GM18505 (cell line): ENCODE data around the gene USP46.

Source experiments
- ATAC-seq: cut with Tn5 transposase; IDR thresholded peaks from one replicate; pipeline ENCODE4 v1.9.1; 2021; ENCODE audit not compliant: unreplicated experiment
- POLR2A ChIP-seq: IDR thresholded peaks from 4 replicates; pipeline ENCODE4 v1.6.1; 2011; ENCODE audit warnings: borderline replicate concordance; ENCODE audit not compliant: insufficient read depth, insufficient read length; ENCODE audit errors: extremely low read depth

Gene USP46

DNA sequence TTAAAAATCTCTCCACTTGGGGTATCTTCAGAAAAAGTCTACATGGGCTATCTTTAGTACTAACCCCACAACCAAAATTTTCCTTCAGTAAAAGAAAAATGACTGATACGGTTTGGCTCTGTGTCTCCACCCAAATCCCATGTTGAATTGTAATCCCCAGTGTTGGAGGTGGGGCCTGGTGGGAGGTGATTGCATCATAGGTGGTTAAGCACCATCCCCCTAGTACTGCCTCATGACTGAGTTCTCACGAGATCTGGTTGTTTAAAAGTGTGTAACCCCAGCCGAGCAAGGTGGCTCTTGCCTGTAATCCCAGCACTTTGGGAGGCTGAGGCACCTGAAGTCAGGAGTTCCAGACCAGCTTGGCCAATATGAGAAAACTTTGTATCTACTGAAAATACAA, 66.8 kb downstream of the USP46 start:
- ATAC-seq, result no peak

GRCh38 chr4:52588771-52589591, 70.1 kb downstream of the USP46 start:
- TF ChIP-seq POLR2A, result no peak
- ATAC-seq, result no peak

More for the DNA sequence above, 66.8 kb downstream of the USP46 start:
- no peak for TF ChIP-seq POLR2A

DNA sequence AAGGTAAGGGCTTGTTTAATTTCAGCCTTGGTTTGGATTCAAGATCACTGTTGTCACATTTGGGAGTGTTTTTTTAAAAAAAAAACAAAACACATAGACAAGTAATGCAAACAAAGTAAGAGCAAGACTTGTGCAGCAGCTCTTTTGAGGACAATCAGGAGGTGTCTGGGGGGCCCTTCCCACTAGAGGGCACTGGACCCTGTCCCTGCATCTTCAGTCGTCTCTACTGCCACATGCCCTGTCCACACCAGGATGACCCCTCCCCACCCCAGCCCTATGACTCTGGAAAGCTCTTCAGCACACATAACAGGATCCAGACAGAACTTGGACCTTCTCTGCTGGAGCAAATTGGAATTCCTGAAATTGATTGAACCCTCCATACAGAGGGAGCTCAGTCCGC, 71.0 kb downstream of the USP46 start:
- no peak for TF ChIP-seq POLR2A
- peak; percentile 62 for ATAC-seq

DNA sequence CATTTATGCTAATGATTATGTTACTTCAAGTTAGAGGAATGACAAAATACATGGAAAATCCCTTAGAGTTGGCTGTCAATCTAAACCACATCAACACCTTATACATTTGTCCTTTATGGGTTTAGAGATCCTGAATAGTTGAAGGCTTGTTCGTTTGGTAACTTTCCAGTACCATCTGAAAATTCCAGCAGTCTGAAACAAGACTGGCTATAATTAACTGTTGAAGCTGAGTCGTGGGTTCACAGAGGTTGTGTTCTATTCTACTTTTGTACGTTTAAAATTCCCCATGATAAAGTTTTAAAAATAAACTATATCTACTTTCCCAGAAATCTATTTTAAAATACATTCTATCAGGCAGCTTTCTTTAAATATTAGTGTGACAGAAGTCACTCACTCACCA, 73.0 kb downstream of the USP46 start:
- no peak for ATAC-seq
- no peak for TF ChIP-seq POLR2A

DNA sequence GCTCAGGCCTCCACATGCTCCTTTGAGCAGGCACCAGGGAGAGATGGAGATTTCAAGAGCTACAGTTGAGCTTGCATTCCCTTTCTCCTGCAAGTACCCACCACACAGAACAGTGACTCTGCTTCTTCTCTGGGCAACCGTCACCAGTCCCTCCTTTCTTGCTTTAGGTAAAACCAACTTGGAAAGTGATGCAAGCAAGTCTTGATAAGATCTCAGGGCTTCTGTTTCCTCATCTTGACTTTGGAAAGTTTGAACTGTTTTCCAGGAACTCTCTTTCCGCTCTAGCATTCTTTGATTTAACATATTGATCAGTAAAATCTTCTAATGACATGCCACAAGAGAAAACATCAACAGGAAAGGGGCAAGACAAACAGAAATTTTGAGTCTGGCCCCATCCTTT, 73.7 kb downstream of the USP46 start:
- no peak for TF ChIP-seq POLR2A
- no peak for ATAC-seq

- TF ChIP-seq POLR2A, result no peak
- no peak for ATAC-seq
Measured at GRCh38 chr4:52579602-52580272, 79.4 kb downstream of the USP46 start.

GRCh38 chr4:52578951-52579350, 80.2 kb downstream of the USP46 start:
- no peak for TF ChIP-seq POLR2A
- ATAC-seq, result no peak

GRCh38 chr4:52577624-52577962, 81.5 kb downstream of the USP46 start:
- ATAC-seq, result no peak
- no peak for TF ChIP-seq POLR2A

GRCh38 chr4:52576961-52577623, 82.0 kb downstream of the USP46 start:
- TF ChIP-seq POLR2A, result no peak
- no peak for ATAC-seq

- no peak for ATAC-seq
- no peak for TF ChIP-seq POLR2A
Measured at GRCh38 chr4:52576326-52576725, 82.8 kb downstream of the USP46 start.

DNA sequence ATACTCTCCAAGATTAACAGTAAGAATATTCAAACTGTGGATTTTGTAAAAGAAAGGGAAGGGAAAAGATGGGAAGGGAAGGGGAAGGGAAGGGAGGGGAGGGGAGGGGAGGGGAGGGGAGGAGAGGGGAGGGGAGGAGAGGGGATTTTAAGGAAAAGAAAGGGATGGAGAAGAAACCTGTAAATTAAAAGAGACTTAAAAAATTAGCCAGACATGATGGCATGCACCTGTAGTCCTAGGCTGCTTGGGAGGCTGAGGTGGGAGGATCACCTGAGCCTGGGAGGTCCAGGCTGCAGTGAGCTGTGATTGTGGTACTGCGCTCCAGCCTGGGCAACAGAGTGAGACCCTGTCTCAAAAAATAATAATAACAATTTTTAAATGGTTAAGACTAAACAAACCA, 83.7 kb downstream of the USP46 start:
- TF ChIP-seq POLR2A, result no peak
- ATAC-seq, result no peak

DNA sequence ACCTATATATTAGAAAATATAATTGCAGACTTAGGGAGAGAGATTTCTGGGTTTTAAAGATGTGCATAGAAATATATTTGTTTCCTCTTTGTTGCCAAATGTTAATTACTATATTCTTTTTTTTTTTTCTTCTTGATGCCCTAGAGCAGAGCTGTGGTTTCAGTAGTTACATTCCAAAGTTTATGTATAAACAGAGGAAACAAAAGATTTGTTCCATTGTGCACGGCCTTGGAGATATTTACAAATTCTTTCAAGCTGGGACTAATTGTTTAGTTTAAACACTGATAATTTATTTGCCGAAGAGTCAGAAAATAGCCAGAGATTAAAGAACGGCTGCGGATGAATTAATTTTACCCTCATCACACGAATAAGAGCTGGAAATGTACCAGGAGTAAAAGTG, 85.1 kb downstream of the USP46 start:
- no peak for ATAC-seq

DNA sequence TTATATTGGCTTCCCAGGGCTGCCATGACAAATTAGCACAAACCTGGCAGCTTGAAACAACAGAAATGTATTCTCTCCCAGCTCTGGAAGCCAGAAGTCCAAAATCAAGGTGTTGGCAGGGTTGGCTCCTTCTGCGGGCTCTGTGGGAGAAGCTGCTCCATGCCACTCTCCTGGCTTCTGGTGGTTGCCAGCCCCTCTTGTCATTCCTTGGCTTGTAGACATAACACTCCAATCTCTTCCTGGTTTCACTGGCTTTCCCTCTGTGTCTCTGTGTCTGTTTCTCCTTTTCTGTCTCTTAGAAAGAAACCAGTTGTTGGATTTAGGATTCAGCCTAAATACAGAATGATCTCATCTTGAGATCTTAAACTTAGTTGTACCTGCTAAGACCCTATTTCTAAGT, 85.5 kb downstream of the USP46 start:
- ATAC-seq, result no peak
- TF ChIP-seq POLR2A, result no peak

More for the DNA sequence above, 85.1 kb downstream of the USP46 start:
- TF ChIP-seq POLR2A, result no peak
